ENCODE measurements around the gene CCT4. TPM values are rescaled to one million over a fixed set of nuclear protein-coding genes. Genes with fewer than 3 reads are reported as not detected.
"Not testable (repeated sequence)": the region's sequence is repeated elsewhere in the genome, so short reads cannot be mapped to it uniquely, and the experiment has no call there.

Gene CCT4
- total RNA-seq, 4 donors from 2014 or later, result 82.7 to 97.1 (median 90.1) TPM

DNA sequence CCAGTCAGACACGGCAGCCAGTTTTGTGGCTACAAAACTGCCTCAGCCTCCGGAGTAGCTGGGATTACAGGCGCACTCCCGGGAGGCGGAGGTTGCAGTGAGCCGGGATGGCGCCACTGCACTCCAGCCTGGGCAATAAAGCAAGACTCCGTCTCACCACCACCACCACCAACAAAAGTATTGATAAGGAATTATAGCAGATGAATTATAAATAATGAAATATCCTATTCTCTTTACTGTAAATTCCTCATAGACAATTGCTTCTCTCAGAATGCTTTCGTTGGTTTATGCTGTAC, 33.2 kb downstream of the CCT4 start:
- TF ChIP-seq EP300 (IDR thresholded peaks at IDR 0.05), result no peak
- TF ChIP-seq, protein P1, sequence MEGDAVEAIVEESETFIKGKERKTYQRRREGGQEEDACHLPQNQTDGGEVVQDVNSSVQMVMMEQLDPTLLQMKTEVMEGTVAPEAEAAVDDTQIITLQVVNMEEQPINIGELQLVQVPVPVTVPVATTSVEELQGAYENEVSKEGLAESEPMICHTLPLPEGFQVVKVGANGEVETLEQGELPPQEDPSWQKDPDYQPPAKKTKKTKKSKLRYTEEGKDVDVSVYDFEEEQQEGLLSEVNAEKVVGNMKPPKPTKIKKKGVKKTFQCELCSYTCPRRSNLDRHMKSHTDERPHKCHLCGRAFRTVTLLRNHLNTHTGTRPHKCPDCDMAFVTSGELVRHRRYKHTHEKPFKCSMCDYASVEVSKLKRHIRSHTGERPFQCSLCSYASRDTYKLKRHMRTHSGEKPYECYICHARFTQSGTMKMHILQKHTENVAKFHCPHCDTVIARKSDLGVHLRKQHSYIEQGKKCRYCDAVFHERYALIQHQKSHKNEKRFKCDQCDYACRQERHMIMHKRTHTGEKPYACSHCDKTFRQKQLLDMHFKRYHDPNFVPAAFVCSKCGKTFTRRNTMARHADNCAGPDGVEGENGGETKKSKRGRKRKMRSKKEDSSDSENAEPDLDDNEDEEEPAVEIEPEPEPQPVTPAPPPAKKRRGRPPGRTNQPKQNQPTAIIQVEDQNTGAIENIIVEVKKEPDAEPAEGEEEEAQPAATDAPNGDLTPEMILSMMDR (IDR thresholded peaks at IDR 0.05), result no peak
- no peak for TF ChIP-seq POLR2AphosphoS5 (IDR thresholded peaks at IDR 0.05)
- no peak for TF ChIP-seq POLR2A (IDR thresholded peaks at IDR 0.05)
- WGBS, 2 donors (ENCODE audit: low coverage in 1 of 2), result 32 to 67% methylated on average over 1 to 9 of the region's 9 CpGs

DNA sequence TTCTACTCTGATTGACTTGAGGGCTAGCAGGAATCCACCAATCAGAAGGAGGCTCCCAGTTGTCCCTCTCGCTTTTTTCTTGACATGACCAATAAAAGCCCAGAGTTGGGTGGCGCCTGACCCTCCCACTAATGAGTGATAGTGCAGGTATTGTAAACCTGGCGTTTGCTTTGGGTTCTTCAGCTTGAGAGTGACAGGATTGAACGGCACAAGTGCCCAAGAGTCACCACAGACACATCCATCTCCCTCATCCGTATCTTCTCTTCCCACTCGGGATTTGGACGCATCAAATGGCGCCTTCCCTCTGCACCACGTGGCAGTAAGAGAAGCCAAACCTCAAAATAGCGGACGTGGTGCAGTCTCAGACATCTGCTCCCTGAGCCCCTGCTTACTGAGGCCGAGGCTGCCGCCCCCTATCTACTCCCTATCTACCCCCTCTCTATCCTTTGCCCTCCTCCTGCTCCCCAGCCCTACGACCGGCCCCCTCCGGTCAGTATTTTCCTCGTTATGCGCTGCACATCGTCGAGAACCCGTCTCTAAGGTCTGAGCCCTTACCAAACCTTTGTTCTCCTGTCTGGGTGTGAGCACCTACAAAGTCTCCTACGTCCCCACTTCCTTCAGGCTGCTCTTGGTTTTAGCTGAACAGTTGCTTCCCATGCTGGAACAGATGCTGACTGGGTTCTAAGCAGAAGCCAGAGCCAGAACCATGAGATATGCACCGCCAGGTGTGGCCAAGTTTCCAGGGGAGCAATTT, 33.7 kb downstream of the CCT4 start:
- WGBS, 2 donors (ENCODE audit: low coverage in 1 of 2), result 1% methylated on average over 18 to 19 of the region's 23 CpGs
- ATAC-seq, result peak; percentile 95
- Histone ChIP-seq H3K4me1 (peaks cover 0 to 17% (median 3%) of the 10 kb centered on the region in 3 donors), H3K27me3 (no peaks in the 10 kb centered on the region), H3K4me3 (peak overlapping the region; percentile 51 to 74), H3K36me3 (no peaks in the 10 kb centered on the region), H3K27ac (peak overlapping the region in 3 of 4 donors; percentile 89 to 94 (median 93)), H3K9me3 (no peaks in the 10 kb centered on the region)
- no peak for TF ChIP-seq POLR2AphosphoS5 (IDR thresholded peaks at IDR 0.05)

More for the DNA sequence above, 33.2 kb downstream of the CCT4 start:
- peaks cover 0 to 17% (median 3%) of the 10 kb centered on the region in 3 donors for H3K4me1 ChIP-seq
- H3K4me3 ChIP-seq, result peak overlapping the region in 1 of 2 donors; percentile 74
- no peaks in the 10 kb centered on the region for H3K36me3 ChIP-seq
- peak overlapping the region in 3 of 4 donors; percentile 89 to 94 (median 93) for H3K27ac ChIP-seq
- ATAC-seq, result no peak
- H3K27me3 ChIP-seq, result no peaks in the 10 kb centered on the region
- H3K9me3 ChIP-seq, result no peaks in the 10 kb centered on the region

DNA sequence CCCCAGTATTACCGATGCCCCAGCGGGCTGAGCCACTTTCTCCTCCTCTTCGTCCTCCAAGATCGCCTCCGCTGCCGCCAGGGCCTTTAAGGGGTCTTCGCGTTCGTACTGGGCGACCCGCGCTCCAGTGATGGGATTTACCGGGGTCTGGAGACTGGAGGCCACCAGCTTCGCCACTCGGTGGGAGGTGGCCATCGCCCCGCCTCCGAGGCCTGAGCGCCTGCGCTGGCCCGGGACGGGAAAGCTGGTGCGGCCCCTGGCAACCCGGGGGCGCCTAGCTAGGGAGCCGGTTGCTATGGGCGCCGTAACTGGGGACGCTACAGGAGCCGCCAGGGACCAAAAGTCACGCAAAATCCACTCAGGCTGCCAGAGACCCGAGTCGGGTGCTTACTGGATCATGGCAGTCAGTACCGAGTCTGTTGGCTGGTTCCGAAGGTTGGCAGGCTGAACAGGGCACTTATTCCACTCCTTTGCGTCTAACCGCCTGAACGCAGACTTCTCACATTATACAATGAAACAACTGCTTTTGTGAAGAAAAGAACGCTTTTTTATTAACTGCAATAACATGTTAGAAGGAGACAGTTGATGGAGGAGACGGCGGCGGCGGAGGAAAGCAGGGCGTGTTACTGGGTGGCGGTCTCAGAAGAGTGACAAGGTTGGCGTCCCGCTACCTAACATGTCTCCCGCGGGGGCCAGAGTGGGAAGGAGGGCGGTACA, 34.5 kb downstream of the CCT4 start, which contains the start of gene FAM161A:
TSS of gene FAM161A (minus strand) at position 214 of the 717 bp plus-strand sequence. CDS start at position 195, 19 bp downstream.
- Histone ChIP-seq H3K4me1 (peaks cover 0 to 17% (median 3%) of the 10 kb centered on the region in 3 donors), H3K36me3 (no peaks in the 10 kb centered on the region), H3K9me3 (no peaks in the 10 kb centered on the region), H3K27ac (peak within 1 kb of the TSS; percentile 53 to 94 (median 91)), H3K4me3 (peak within 1 kb of the TSS; percentile 51 to 74), H3K27me3 (no peaks in the 10 kb centered on the region)
- 0 to 1% methylated on average over 11 to 18 of the region's 50 CpGs for WGBS, 2 donors (ENCODE audit: low coverage in 1 of 2)
- ATAC-seq, result peak; percentile 95
- TF ChIP-seq POLR2AphosphoS5 (IDR thresholded peaks at IDR 0.05) (peak; percentile 56), EP300 (IDR thresholded peaks at IDR 0.05) (no peak), POLR2A (IDR thresholded peaks at IDR 0.05) (peak in 1 of 2 donors; percentile 32)
- TF ChIP-seq, protein P1 (IDR thresholded peaks at IDR 0.05), result no peak

DNA sequence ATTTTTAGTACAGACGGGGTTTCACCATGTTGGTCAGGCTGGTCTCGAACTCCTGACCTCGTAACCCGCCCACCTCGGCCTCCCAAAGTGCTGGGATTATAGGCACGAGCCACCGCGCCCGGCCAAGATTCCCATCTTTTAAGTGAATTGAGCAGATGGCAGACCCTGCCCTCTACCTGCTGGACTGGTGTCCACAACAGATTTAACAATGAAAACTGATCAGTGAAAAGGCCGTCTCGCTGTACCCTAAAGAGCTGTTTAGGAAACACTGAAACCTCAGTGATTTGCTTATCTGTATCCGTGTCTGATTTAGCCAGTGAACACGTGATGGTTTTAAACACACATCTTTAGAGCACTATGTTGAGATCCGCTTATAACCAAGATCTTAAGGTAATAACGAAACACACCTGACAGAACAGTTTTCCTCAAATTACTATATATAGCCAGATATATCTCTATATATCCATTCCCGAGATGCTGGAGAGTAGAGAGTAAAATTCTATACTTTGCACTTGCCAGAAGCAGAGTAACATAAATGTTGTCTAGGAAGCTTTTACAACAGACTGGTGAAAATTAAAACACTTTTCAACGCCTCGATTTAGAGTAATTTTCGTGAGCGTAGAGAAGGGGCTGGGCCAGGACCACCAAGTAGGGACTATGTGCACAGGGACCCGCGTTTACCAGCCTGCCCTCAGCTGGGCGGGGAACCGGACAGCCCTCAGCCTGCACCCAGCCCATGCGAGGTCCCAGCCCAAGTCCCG, 35.2 kb downstream of the CCT4 start:
- TF ChIP-seq POLR2A (IDR thresholded peaks at IDR 0.05) (no peak), EP300 (IDR thresholded peaks at IDR 0.05) (no peak), POLR2AphosphoS5 (IDR thresholded peaks at IDR 0.05) (no peak)
- TF ChIP-seq, protein P1 (IDR thresholded peaks at IDR 0.05), result no peak
- no peaks in the 10 kb centered on the region for H3K9me3 ChIP-seq
- WGBS, 2 donors (ENCODE audit: low coverage in 1 of 2), result 6 to 15% methylated on average over 11 to 23 of the region's 26 CpGs
- H3K27ac ChIP-seq, result peak overlapping the region; percentile 53 to 94 (median 91)
- no peaks in the 10 kb centered on the region for H3K27me3 ChIP-seq
- peaks cover 0 to 17% (median 3%) of the 10 kb centered on the region in 3 donors for H3K4me1 ChIP-seq
- peak overlapping the region; percentile 51 to 74 for H3K4me3 ChIP-seq
- H3K36me3 ChIP-seq, result no peaks in the 10 kb centered on the region
- peak; percentile 82 for ATAC-seq

DNA sequence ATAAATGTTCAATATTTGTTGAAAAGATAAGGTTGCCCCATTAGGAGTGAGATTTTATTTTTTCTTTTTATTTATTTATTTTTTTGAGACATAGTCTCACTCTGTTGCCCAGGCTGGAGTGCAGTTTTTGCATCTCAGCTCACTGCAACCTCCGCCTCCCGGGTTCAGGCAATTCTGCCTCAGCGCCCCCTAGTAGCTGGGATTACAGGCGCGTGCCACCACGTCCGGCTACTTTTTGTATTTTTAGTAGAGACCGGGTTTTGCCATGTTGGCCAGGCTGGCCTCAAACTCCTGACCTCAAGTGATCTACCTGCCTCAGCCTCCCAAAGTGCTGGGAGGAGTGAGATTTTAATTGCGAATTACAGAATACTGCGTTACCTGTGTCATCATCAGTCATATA, 37.2 kb downstream of the CCT4 start:
- H3K4me1 ChIP-seq, result peaks cover 0 to 17% (median 3%) of the 10 kb centered on the region in 3 donors
- not testable (repeated sequence) for H3K9me3 ChIP-seq, ATAC-seq, H3K4me3 ChIP-seq, H3K27ac ChIP-seq, H3K27me3 ChIP-seq, H3K36me3 ChIP-seq
- 95 to 96% methylated on average over 4 to 7 of the region's 10 CpGs for WGBS, 2 donors (ENCODE audit: low coverage in 1 of 2)

Measured in gastroesophageal sphincter (tissue), 4 donors.